PC-9 (cell line): ENCODE results near the gene MAN2A1.

Experiments
- EZH2 ChIP-seq: fragments of 200-600 bp; sonication (generic); IDR thresholded peaks from 2 replicates; pipeline ENCODE4 v1.8.0; 2017; ENCODE audit warnings: antibody characterized with exemption, low read depth
- TF ChIP-seq, protein P1 (sequence below): fragments of 200-600 bp; sonication (generic); conservative IDR thresholded peaks from 2 replicates; pipeline ENCODE4 v1.6.1; 2017; ENCODE audit warnings: mixed run types, antibody characterized with exemption, mild to moderate bottlenecking, moderate library complexity

DNA sequence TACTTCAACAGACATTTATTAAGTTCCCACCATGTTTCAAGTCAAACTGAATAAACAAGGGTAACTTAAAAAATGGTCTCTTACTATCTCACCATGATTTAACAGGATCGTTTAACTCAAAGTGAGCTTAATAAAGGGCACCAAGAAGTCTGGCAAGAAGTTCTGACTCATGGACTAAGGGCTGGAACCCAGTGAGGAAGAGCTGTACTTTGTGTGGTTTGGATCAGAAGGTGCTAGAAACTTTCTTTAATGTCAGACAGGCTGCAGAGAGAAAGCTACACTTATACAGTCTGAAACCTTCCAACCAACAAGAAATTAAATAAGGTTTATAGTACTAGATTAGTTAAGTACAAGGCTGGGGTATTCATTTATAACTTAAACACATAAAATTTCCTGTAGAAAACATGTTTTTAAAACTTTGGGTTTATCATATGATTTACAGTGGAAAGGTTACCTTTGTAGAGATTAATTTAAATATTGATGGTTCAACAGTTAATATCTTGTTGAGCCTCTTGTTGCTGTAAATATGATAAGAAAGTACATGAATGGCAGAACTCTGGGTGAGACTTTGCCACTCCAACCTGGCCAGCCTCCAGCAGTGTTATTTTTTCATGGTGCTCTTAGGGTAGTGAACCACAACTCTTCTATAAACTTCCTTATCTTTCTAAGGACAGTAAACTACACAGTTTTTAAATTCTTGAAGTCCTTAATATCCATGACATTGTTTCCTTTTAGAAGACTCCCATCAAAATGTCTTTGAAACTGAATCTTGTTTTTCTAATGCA is 162.8 kb downstream of the MAN2A1 start:
- TF ChIP-seq, protein P1, sequence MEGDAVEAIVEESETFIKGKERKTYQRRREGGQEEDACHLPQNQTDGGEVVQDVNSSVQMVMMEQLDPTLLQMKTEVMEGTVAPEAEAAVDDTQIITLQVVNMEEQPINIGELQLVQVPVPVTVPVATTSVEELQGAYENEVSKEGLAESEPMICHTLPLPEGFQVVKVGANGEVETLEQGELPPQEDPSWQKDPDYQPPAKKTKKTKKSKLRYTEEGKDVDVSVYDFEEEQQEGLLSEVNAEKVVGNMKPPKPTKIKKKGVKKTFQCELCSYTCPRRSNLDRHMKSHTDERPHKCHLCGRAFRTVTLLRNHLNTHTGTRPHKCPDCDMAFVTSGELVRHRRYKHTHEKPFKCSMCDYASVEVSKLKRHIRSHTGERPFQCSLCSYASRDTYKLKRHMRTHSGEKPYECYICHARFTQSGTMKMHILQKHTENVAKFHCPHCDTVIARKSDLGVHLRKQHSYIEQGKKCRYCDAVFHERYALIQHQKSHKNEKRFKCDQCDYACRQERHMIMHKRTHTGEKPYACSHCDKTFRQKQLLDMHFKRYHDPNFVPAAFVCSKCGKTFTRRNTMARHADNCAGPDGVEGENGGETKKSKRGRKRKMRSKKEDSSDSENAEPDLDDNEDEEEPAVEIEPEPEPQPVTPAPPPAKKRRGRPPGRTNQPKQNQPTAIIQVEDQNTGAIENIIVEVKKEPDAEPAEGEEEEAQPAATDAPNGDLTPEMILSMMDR: no peak
- TF ChIP-seq EZH2: no peak
